GM12874 (cell line): ENCODE measurements around the gene IRAK2.

ENCODE experiments used
- TF ChIP-seq, protein P1 (sequence below): IDR thresholded peaks from 2 replicates; pipeline ENCODE4 v1.5.1; 2011; ENCODE audit warnings: low read depth, mild to moderate bottlenecking, control low read depth, low read length, moderate library complexity; ENCODE audit not compliant: insufficient read depth

IRAK2 gene

DNA sequence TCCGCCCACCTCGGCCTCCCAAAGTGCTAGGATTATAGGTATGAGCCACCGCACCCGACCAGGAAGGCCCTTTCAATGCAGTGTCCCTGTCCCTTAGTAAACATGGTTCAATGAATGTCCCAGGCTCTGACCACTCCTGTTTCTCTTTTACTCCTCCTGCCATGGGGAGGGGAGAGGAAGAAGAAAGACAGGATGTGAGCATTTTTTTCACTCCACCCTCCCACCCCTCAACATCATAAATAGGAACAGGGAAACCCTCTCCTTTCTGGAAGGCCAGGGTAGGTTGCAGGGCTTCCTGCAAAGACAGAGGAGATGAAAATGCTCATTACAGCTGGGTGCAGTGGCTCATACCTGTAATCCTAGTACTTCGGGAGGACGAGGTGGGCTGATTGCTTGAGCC, 76.1 kb downstream of the IRAK2 start:
- TF ChIP-seq, protein P1, sequence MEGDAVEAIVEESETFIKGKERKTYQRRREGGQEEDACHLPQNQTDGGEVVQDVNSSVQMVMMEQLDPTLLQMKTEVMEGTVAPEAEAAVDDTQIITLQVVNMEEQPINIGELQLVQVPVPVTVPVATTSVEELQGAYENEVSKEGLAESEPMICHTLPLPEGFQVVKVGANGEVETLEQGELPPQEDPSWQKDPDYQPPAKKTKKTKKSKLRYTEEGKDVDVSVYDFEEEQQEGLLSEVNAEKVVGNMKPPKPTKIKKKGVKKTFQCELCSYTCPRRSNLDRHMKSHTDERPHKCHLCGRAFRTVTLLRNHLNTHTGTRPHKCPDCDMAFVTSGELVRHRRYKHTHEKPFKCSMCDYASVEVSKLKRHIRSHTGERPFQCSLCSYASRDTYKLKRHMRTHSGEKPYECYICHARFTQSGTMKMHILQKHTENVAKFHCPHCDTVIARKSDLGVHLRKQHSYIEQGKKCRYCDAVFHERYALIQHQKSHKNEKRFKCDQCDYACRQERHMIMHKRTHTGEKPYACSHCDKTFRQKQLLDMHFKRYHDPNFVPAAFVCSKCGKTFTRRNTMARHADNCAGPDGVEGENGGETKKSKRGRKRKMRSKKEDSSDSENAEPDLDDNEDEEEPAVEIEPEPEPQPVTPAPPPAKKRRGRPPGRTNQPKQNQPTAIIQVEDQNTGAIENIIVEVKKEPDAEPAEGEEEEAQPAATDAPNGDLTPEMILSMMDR = no peak

GRCh38 chr3:10242182-10243065, 77.7 kb downstream of the IRAK2 start:
- TF ChIP-seq, protein P1 = no peak

DNA sequence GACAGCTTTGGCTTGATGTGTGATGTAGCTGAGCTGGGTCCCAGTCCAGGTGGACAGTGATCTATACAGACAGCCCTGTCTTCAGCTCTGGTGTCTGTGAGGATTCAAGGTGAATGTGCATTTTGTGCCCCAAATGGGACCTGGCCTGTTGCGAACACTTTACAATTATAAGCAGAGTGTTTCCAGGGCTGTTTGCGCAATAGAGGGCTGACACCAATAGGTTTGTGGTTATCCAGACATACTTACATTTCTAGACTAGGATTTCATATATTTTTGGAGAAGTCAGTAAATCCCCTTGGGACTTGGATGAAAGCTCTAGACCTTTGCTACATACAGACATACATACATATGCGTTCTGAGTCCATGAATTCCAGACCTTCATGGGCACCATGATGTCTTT, 79.3 kb downstream of the IRAK2 start:
- TF ChIP-seq, protein P1 = no peak

- TF ChIP-seq, protein P1 = no peak
Measured at GRCh38 chr3:10245081-10245712, 80.5 kb downstream of the IRAK2 start.

- TF ChIP-seq, protein P1 = no peak
Measured at GRCh38 chr3:10247679-10248183, 83.0 kb downstream of the IRAK2 start.

DNA sequence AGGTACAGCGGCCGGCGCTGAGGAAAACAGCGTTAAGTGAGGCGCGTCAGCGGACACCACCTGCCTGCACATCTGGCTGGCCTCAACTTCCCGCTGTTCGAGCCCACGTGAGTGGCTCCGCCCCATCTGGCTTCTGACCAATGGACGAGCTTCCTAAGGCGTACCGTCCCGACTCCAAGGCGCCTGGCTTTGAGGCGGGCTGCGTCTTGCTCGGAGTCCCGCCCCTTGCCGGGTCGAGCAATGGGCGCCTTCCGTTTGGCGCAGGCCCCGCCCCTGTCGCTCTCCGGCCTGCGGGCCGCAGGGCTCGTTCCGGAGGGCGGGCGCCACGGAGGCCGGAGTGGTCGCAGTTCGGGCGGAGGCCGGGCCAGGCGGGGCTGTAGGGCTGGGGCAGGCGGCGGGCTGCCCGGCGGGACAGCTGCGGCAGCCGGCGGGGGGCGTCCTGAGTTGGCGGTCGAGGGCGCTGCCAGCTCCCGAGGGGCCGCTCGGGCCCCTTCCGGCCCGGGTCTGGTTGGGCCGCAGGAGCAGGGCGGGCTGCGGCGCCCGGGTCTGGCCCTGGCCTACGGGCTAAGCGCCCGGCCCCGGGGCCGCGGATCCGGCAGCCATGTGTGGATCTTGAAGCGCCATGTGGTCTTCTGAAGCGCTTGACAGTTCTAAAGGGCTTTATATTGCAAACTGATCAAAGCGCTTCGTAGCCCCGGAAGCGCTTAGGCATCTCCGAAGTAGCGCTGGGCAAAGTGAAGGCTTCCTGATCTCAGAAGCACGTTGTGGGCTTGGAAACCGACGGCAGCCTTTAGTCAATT, 83.7 kb downstream of the IRAK2 start, which contains the start of gene TATDN2:
Gene TATDN2 (plus strand): TSS at position 276 of the 800 bp plus-strand sequence. CDS start 742 bp downstream, outside the sequence.
- TF ChIP-seq, protein P1 = no peak
